GM21367 (cell line): Measurements from ENCODE around the gene CDH11.

Source experiments
- ATAC-seq: cut with Tn5 transposase; IDR thresholded peaks from one replicate; pipeline ENCODE4 v1.9.1; 2021; ENCODE audit not compliant: unreplicated experiment

Gene CDH11

GRCh38 chr16:65070831-65071432, 50.9 kb downstream of the CDH11 start:
- no peak for ATAC-seq

DNA sequence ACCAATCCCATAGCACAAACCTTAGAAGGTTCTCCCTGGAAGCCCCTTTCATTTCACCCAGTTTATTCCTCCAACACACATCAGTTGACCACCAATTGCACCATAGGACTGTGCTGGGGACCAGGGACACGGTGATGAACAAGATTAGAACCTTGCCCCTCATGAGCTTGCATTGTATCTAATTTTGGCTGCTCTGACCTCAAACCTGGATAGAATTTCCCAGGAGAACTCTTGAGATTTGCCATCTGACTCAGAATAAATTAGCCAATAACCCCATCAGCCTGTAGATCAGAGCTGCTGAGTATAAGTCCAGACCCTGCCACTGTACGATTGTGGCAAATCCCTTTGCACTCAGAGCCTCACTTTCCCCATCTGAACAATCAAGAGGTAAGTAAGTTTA, 52.1 kb downstream of the CDH11 start:
- ATAC-seq: no peak

DNA sequence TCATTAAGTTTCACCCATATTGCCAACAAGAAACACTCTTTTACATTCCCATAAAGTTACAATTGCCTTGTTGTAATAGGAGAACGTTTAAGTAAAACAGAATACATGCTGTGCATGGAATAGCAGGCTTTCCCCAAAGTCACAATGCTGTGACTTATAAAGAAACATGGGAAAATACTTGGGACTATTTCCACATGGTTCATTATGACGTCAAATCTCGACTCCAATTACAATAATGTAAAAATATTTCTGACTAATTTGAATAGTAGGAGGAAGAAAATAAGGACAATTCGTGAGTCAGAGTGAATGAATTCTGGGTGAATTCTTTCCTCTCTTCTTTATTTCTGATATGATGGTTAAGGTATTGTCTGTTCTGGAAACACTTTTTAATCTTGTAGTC, 52.8 kb downstream of the CDH11 start:
- ATAC-seq: no peak

DNA sequence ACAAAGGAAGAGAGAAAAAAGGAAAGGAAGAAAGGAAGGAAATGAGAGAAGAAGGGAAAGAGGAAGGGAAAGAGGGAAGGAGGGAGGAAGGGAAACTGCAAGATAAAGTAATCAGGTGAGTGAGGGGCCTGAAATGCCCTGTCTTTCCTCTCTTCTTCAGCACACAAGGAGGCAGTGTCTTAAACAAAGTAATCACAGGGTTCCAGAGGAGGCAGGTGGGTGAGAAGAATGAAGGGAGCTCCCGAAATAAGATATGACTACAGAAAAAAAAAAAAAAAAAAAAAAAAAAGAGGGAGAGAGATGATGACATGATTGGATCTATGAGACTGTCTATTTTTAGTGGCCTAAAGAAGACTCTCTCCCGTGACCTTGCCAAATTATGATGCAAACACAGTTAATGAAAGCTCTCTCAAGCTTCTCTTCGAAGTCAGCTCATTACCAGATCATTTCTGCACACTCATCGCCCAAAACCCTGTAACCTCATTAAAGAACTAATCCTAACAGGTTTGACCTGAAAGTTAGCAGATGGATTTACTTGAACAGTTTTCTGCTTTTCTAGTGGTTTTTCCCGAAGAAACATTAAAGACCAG, 53.6 kb downstream of the CDH11 start:
- no peak for ATAC-seq

- ATAC-seq: no peak
Observed at GRCh38 chr16:65066651-65067050, 55.2 kb downstream of the CDH11 start.

- no peak for ATAC-seq
Observed at GRCh38 chr16:65065031-65065430, 56.8 kb downstream of the CDH11 start.

- no peak for ATAC-seq
Observed at GRCh38 chr16:65064131-65064530, 57.7 kb downstream of the CDH11 start.

GRCh38 chr16:65062736-65063583, 58.9 kb downstream of the CDH11 start:
- ATAC-seq: no peak

GRCh38 chr16:65061935-65062518, 59.8 kb downstream of the CDH11 start:
- ATAC-seq: no peak

- no peak for ATAC-seq
Observed at GRCh38 chr16:65061263-65061662, 60.6 kb downstream of the CDH11 start.

DNA sequence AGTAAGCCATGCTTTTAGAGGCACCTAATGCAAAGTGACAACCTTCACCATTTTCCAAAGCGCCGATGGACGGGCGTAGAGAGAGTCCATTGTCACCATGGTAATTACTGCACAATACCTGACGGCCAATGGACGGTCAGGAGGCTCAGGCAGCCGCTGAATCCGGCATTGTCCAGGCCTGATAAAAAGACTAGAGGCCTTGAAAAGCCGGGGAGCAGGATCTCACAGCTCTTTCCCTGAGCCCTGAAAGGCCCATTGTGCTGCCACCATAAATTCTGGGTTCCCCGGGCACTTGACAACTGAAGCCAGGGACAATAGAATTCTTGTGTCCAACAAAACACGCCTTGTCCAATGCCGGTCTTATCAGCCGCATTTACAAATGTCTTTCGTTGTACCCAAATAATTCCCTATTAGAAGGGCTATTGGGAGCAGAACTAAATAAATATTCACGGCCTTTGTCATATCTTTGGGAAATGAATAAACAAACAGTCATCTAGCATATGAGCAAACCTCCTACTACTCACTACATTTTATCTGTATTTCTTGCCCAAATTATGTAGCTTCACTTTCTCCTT, 62.4 kb downstream of the CDH11 start:
- no peak for ATAC-seq

- ATAC-seq: no peak
Observed at GRCh38 chr16:65057184-65057583, 64.7 kb downstream of the CDH11 start.

DNA sequence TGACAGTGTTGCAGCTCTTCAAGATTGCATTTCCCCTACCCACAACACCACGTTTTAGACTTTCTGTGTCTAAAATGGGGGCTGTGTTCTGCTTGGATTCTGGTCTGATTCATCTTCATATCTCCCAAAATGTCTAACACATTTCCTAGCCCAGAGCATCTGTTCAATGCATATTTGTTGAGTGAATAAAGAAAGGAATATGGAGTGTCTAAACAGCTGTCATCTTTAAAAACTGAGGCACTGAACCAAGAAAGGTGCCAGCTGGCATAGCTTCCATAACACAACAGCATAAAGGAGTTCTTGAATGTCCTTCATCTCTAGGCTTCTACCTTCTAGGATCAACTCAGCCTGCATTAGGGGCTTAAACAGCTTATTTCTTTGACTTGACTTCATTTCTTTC, 67.4 kb downstream of the CDH11 start:
- ATAC-seq: no peak

DNA sequence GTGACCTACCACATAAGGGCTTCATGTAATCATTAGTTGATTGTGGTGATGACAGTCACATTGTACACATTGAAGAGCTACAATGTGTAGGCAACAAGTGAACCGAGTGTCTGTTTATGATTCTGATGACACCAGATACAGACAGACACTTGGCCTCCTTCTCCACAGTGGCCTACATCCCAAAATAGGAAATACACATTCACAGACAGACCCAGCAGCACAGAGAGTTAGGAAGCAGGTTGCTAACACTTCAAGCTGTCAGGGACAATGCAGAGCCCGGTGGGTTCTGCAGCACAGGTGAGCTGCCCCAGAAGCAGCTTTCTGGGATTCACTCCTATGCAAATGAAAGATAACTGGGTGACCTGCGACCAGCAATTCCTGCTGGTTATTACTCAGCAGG, 72.2 kb downstream of the CDH11 start:
- no peak for ATAC-seq

DNA sequence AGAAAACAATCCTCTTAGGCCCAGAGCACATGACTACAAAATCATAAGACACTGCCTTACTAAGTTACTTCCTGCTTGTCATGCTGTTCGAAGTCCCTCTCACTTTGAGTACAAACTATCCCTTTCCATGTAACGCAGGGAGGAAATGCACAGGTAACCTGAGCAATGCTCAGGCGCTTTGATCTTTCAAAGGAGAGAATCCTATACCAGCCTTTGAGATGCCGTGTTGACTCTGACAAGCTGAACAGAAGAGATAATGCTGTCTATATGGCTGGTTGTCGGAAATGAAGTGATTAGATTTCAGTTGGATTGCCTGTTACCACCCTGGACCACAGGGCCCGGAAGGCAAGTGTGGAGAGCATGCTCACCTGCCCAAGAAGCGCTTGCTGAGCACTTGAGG, 75.9 kb downstream of the CDH11 start:
- ATAC-seq: no peak

DNA sequence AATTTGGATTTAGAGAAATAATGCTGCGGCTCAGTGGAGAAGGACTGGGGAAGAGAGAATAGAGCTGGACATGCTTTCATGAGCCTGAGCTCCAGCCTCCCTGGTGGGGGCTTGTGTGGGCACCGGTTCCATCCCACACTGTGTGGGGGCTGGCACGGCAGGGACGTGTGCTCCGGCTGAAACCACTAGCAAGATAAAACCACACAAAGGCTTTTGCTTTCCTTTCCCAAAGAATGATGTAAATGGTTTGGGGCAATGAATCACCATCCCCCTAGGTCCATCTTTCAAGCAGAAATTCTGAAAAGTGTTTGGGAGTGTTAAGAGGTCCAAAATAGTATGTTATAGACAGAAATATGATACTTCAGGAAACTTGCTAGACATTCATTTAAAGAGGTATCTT, 77.0 kb downstream of the CDH11 start:
- ATAC-seq: no peak

GRCh38 chr16:65044026-65044425, 77.8 kb downstream of the CDH11 start:
- ATAC-seq: no peak

DNA sequence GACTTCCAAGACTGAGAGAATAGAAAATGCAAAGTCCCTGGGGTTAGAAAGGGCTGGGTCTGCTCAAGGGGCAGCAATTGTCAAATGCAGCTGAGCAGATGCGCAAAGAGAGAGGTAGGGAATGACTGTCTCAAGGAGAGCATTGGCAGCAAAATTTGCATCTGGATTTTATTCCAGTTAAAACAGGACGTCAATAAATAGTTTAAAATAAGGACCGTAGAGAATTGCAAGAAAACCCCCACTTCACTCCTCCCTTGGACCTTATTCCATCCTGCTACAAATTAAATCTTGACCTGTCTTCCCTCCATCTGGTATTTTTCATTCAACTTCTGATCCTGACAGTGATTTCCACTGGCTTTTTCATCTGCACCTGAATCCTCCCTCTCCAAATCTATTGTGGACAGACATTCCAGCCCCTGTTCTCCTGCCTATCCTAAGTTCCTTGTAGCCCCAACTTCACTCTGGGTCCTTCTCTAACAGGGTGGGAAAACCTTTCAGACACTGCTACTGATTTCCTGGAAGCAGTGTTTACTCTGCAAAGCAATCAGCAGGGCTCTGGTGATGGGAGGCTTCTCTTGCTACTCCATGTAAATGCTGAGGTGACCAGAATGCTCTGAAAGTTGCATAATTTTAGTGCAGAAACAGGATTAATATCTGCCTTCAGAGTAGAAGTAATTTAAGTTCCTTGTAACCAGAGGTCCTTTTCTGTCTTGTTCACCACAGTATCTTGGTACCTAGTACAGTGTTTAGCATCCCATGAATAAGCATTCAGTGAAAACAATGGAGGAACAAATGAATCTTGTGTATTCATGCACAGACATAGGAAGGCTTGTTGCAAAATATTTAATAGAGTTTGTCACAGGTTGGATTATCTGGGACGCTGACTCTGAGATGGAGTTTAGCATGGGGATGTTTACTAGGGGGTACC, 79.2 kb downstream of the CDH11 start:
- ATAC-seq: no peak

DNA sequence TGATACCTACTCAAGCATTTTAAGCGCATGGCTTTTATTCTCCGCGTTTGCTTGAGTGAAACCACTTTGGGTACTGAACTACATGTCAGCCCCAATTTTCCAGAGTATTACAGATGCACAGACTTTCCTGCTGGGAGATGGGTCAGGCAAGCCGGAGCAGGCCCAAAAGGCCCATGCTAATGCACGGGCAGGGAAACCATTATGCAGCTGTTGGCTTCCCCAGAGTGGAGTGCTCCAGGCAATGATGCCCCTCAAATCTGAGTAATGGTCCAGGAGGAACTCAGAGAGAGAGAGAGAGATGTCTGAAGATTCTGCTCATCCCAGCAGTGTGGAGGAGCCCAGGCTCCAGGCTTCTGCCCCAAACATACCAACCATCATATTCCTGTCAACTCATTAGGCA, 80.2 kb downstream of the CDH11 start:
- no peak for ATAC-seq

GRCh38 chr16:65038100-65038499, 83.8 kb downstream of the CDH11 start:
- no peak for ATAC-seq

- ATAC-seq: no peak
Observed at GRCh38 chr16:65037556-65037955, 84.3 kb downstream of the CDH11 start.
